Nucleus accumbens (tissue), 56 donors: ENCODE results near the gene STARD9.
"Not testable (repeated sequence)": the region's sequence is repeated elsewhere in the genome, so short reads cannot be mapped to it uniquely, and the experiment has no call there.

Experiments used
- DNase-seq, 56 donors: peaks; one replicate each; lab custom pipeline; 2025; lab: John Stamatoyannopoulos, UW

STARD9 gene

GRCh38 chr15:42575188-42576039 lies at the start of gene STARD9:
Gene STARD9, plus strand, starts transcription at chr15:42575606. Its CDS starts 110 bp downstream, at chr15:42575716.
- DNase-seq: peak; percentile 80 to 99 (median 97)

GRCh38 chr15:42528970-42529369 lies 46.4 kb upstream of the STARD9 start:
- no peak for DNase-seq

GRCh38 chr15:42533246-42533645 lies 42.2 kb upstream of the STARD9 start:
- DNase-seq: no peak

GRCh38 chr15:42544853-42545629 lies 30.4 kb upstream of the STARD9 start:
- DNase-seq: no peak

GRCh38 chr15:42547918-42548248 lies 27.5 kb upstream of the STARD9 start:
- DNase-seq: peak in 1 of 56 donors; percentile 26

- DNase-seq: peak in 55 of 56 donors; percentile 33 to 85 (median 71)
Observed at GRCh38 chr15:42548249-42549031, 27.0 kb upstream of the STARD9 start, which contains the start of the genes HAUS2 and LRRC57. Gene HAUS2, plus strand, starts transcription at chr15:42548838. Its CDS starts 35 bp downstream, at chr15:42548873. Gene LRRC57, minus strand, starts transcription at chr15:42548793. Its CDS starts 359 bp downstream, at chr15:42548434.

DNA sequence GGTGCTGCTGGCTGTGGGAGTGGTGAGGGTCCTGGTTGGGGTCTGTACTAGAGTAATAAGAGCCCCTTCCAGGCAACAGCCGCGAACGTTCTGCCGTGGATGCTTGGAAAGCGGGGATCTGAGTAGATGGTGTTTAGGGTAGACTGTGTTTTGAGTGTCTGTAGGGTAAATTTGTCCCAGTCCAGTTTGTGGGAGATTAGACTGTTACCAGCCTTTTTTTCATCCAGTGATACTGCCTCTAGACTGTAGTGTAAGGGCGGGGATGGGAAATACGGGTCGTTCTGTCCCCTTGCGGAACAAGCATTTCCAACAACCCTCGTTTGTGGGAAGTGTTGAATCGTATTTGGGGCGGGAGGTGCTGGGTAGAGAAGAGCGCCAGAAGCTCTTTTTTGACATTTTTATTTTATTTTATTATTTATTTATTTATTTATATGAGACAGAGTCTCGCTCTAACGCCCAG lies 26.3 kb upstream of the STARD9 start:
- DNase-seq: peak in 7 of 56 donors; percentile 9 to 56 (median 40)

GRCh38 chr15:42549741-42550392 lies 25.5 kb upstream of the STARD9 start:
- no peak for DNase-seq

DNA sequence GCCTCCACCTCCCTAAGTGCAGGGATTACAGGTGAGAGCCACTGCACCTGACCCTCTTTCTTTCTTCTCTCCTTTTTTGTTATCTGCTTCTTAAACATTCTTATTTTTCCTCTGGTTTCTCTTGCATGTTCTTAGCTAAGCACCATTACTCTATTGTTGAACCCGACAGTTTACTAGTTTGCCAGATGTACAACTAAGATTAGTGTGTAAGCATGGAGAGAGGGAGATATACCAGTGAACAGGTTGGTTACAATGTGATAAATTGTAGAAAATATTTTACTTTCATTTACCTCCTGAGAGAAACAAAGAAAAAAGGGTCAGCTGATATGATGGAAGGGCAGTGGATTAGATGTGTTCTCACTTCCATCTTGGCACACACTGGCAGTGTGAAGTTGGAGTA lies 21.9 kb upstream of the STARD9 start:
- DNase-seq: no peak

- not testable (repeated sequence) for DNase-seq
Observed at GRCh38 chr15:42556550-42557207, 18.7 kb upstream of the STARD9 start.

DNA sequence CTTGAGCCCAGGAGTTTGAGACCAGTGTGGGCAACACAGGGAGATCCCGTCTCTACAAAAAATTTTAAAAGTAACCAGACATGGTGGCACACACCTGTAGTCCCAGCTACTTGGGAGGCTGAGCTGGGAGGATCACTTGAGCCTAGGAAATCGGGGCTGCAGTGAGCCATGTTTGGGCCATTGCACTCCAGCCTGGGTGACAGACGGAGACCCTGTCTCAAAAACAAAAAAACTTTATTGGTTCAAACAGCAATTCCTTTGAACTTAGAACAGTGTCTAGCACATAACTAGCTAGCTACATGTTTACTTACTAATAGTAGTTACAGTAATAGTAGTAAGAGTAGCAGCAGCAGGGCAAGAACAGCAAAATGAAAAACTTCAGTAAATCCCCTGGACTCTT lies 16.7 kb upstream of the STARD9 start:
- DNase-seq: no peak

DNA sequence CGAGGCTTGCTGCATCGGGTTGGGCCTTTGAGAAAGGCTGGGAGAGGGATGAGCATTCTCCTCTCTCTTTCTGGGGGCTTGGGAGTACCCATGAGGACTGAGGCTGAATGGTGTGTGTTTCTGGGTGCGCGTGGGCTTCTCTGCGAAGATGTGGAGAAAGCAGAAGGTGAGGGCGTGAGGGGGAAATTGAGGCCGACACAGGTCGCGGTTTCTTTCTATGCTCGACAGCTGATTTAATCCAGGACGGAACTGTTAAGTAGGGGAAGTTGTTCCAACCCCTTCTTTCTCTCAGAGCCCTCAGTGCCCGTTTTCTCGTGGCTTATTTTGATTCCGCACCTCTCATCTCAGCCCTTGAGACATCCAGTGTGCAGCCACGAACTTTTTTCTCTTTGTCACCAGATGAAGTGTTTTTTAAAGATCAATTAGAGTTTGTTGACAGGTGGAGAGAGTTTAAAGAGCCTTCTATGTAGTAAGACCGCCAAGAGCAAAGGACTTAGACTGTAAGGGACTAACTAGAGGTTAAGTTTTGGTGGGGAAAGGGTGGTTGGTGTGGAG lies 711 bp downstream of the STARD9 start:
- DNase-seq: peak in 1 of 56 donors; percentile 38

GRCh38 chr15:42576776-42577175 lies 1.4 kb downstream of the STARD9 start:
- DNase-seq: no peak

DNA sequence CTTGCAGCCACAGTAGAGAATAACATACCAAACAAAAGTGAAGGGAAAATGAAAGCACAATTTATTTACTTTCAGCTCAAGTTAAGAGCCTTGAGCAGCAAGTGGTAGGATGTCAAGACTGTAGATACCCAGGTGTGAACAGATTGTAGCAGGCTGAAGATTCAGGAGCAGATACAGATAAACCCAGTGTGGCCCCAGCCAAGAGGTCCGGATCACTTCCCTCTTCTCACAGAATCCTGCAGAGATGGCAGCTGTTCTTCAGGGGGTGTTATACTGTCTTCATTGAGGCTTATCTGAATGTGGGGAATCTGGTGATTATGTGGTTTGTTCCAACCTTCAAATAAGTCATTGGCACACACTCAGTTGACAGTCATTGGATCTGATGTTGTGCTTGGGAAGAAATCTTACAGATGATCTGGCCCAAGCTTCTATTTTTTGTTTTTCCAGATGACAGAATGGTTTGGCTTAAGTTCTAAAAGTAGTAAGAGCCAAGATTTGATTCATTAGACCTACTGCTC lies 2.2 kb downstream of the STARD9 start:
- DNase-seq: no peak

- no peak for DNase-seq
Observed at GRCh38 chr15:42578984-42579537, 3.7 kb downstream of the STARD9 start.

DNA sequence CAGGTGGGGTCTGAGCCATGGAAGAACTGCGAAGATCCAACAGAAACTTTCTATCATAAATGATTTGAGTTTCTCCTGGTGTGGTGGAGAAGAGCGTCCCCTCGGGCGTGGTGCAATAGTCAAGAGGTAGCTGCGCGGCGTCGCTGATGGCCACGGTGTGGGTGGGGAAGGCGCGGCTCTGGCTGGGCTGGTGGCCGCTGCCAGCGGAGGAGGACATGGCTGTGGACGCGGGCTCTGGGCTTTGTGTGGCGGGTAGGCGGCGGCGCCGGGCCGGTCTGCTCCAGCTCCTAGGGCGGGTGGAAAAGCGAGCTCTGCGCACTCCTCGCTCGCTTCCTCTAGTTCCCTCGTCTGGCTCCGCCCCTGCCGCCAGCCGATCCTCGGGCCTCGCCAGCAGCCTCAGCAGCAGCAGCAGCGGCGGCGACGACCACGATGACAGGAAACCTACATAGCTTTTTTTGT lies 5.9 kb downstream of the STARD9 start:
- peak in 55 of 56 donors; percentile 14 to 89 (median 74) for DNase-seq

DNA sequence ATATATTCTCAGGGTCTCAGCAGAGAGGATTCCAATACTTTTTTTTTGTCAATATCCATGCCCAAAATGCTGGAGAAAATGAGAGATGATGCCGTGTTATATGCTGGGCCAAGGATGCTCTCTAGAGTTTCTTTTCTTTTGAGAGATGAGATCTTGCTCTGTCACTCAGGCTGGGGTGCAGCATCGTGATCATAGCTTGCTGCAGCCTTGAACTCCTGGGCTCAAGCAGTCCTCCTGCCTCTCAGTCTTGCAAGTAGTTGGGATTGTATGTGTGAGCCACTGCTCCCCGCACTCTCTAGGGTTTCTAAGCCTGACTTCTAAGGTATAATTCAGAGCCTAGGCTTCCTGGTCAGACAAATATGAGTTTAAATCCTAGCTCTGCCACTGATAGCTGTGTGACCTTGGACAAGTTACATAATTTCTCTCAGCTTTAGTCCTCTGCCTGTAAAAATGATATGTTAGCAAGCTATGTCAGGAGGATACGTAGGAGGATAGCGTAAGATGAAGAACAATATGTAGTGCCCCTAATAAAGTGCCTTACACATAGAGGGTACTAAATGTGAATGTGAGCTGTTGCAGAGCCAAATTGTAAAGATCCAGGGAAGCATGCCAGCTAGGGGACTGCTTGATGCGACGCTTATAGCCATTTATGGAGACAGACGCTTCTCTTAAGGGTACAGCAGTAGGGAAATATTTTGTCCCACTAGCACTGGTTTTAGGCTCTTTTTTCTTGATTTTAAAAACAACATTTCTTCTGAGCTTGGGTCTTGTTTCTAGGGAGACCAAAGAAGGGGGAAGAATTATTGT lies 7.4 kb downstream of the STARD9 start:
- DNase-seq: peak in 2 of 56 donors; percentile 12 to 31
